ENCODE data around the gene CACNG4. TPM values are rescaled to one million over a fixed set of nuclear protein-coding genes. Genes with fewer than 3 reads are reported as not detected.

CACNG4 gene
- total RNA-seq, 1 experiment from 2014 or later = not detected

- TF ChIP-seq REST (IDR thresholded peaks at IDR 0.05; ENCODE audit: low read depth) = no peak
- no peak for TF ChIP-seq EZH2 (IDR thresholded peaks at IDR 0.05)
- no peak for TF ChIP-seq SP1 (IDR thresholded peaks at IDR 0.05; ENCODE audit: low read depth)
- TF ChIP-seq ELF1 (IDR thresholded peaks at IDR 0.05; ENCODE audit: borderline replicate concordance, low read depth) = no peak
- no peak for TF ChIP-seq ATF3 (IDR thresholded peaks at IDR 0.05)
These were observed 57.4 kb downstream of the CACNG4 start (continued) for GRCh38 chr17:67021743-67022450.

- RAD21 ChIA-PET (ENCODE audit: low non-redundant PET in 1 of 2, low total read pairs in 2 of 2, uncharacterized antibody in 2 of 2, unreplicated experiment in 2 of 2) = no interaction called here
- no peaks in the 10 kb centered on the region for H4K20me1 ChIP-seq (ENCODE audit: insufficient read depth)
- intact Hi-C loops (cut with micrococcal nuclease) = no loop called here
- BruUV-seq (replicated peaks) = no TSS peak
- CTCF ChIA-PET = no interaction called here
- POLR2A ChIA-PET = no interaction called here
- peaks cover 0 to 10% of the 10 kb centered on the region in 2 experiments; a peak in 2 of 4 replicates for H3K4me1 ChIP-seq (ENCODE audit: control insufficient read depth in 1 of 2, insufficient read depth in 2 of 2, low read length in 2 of 2)
- H3K27ac ChIP-seq (ENCODE audit: low read depth, low read length) = no peak overlapping the region
- H3K36me3 ChIP-seq (ENCODE audit: control insufficient read depth in 1 of 2, insufficient read depth in 2 of 2, low read length in 2 of 2) = no peaks in the 10 kb centered on the region
- no peaks in the 10 kb centered on the region for H3K9me2 ChIP-seq (ENCODE audit: insufficient read depth)
- no peaks in the 10 kb centered on the region for H3K9me3 ChIP-seq (ENCODE audit: control insufficient read depth in 1 of 2, insufficient read depth in 1 of 2, low read depth in 1 of 2, low read length in 2 of 2)
- no peak overlapping the region for H3K4me2 ChIP-seq (ENCODE audit: low read length)
- no peaks in the 10 kb centered on the region for H3K79me2 ChIP-seq (ENCODE audit: insufficient read depth, low read length)
- H3K9ac ChIP-seq (ENCODE audit: low read length) = no peak overlapping the region
- H2AFZ ChIP-seq (ENCODE audit: low read depth, low read length, poor library complexity, severe bottlenecking) = no peak overlapping the region
- no peak overlapping the region for H3K4me3 ChIP-seq (replicated peaks in 1 of 2; ENCODE audit: low read depth in 1 of 2, low read length in 2 of 2)
- DNase-seq (ENCODE audit: low read depth, low spot score) = no peak
- no peaks in the 10 kb centered on the region for H3K27me3 ChIP-seq (ENCODE audit: insufficient read depth, low read length)
- TF ChIP-seq EGR1 (IDR thresholded peaks at IDR 0.05; ENCODE audit: low read depth) (no peak), POLR2AphosphoS5 (IDR thresholded peaks at IDR 0.05; ENCODE audit: low read depth, low read length) (no peak), EZH2 (IDR thresholded peaks at IDR 0.05) (no peak), POLR2A (IDR thresholded peaks at IDR 0.05; ENCODE audit: borderline replicate concordance, extremely low read depth, insufficient read depth, insufficient read length) (no peak), SIN3A (IDR thresholded peaks at IDR 0.05; ENCODE audit: low read depth) (no peak), ZNF274 (IDR thresholded peaks at IDR 0.05; ENCODE audit: low read depth, low read length) (no peak), CTCF (IDR thresholded peaks at IDR 0.05 in 2 of 3, conservative IDR thresholded peaks at IDR 0.05 in 1 of 3; ENCODE audit: borderline replicate concordance in 1 of 3, insufficient read depth in 1 of 3, low read depth in 2 of 3, low read length in 2 of 3) (no peak), SRF (IDR thresholded peaks at IDR 0.05; ENCODE audit: low read depth) (no peak), YY1 (IDR thresholded peaks at IDR 0.05; ENCODE audit: extremely low read depth, insufficient replicate concordance, low read depth, low read length) (no peak), REST (IDR thresholded peaks at IDR 0.05; ENCODE audit: low read depth) (no peak), FOSL1 (IDR thresholded peaks at IDR 0.05; ENCODE audit: low read depth) (no peak), CBX3 (IDR thresholded peaks at IDR 0.05; ENCODE audit: low read depth) (no peak), JUND (IDR thresholded peaks at IDR 0.05) (no peak)
- no peak for ATAC-seq
These were observed 57.9 kb downstream of the CACNG4 start for GRCh38 chr17:67022451-67022810.

Data from HCT116 (cell line).